GM21786 (cell line): ENCODE data around the gene LTBP4.
"Not testable (repeated sequence)": the region's sequence is repeated elsewhere in the genome, so short reads cannot be mapped to it uniquely, and the experiment has no call there.

Experiments used
- ATAC-seq: cut with Tn5 transposase; IDR thresholded peaks from one replicate; pipeline ENCODE4 v1.9.1; 2021; ENCODE audit not compliant: unreplicated experiment

LTBP4 gene

GRCh38 chr19:40601134-40601974 lies at the start of gene LTBP4:
TSS of gene LTBP4 (plus strand) at chr19:40601369. CDS start at chr19:40601388, 19 bp downstream.
- ATAC-seq, result no peak

GRCh38 chr19:40552848-40553247 lies 48.3 kb upstream of the LTBP4 start:
- ATAC-seq, result no peak

- ATAC-seq, result no peak
Observed at GRCh38 chr19:40553885-40554857, 47.0 kb upstream of the LTBP4 start.

- no peak for ATAC-seq
Observed at GRCh38 chr19:40555978-40556689, 45.0 kb upstream of the LTBP4 start.

GRCh38 chr19:40556953-40557530 lies 44.1 kb upstream of the LTBP4 start:
- no peak for ATAC-seq

- ATAC-seq, result no peak
Observed at GRCh38 chr19:40559394-40559793, 41.8 kb upstream of the LTBP4 start.

GRCh38 chr19:40560092-40560507 lies 41.1 kb upstream of the LTBP4 start:
- ATAC-seq, result no peak

GRCh38 chr19:40561947-40562346 lies 39.2 kb upstream of the LTBP4 start:
- ATAC-seq, result no peak

- not testable (repeated sequence) for ATAC-seq
Observed at GRCh38 chr19:40564535-40564934, 36.6 kb upstream of the LTBP4 start.

- ATAC-seq, result no peak
Observed at GRCh38 chr19:40565355-40565754, 35.8 kb upstream of the LTBP4 start.

GRCh38 chr19:40565910-40566495 lies 35.2 kb upstream of the LTBP4 start:
- no peak for ATAC-seq

- ATAC-seq, result no peak
Observed at GRCh38 chr19:40567040-40567749, 34.0 kb upstream of the LTBP4 start.

- ATAC-seq, result no peak
Observed at GRCh38 chr19:40567750-40568494, 33.2 kb upstream of the LTBP4 start.

- peak; percentile 82 for ATAC-seq
Observed at GRCh38 chr19:40570313-40571004, 30.7 kb upstream of the LTBP4 start.

- no peak for ATAC-seq
Observed at GRCh38 chr19:40571005-40571318, 30.2 kb upstream of the LTBP4 start.

- ATAC-seq, result no peak
Observed at GRCh38 chr19:40571831-40572495, 29.2 kb upstream of the LTBP4 start.

- no peak for ATAC-seq
Observed at GRCh38 chr19:40575326-40575725, 25.8 kb upstream of the LTBP4 start.

- ATAC-seq, result no peak
Observed at GRCh38 chr19:40576151-40576584, 25.0 kb upstream of the LTBP4 start.
